Measurements from ENCODE around the gene NTM. TPM values are rescaled to one million over a fixed set of nuclear protein-coding genes. Genes with fewer than 3 reads are reported as not detected.

Gene NTM
- total RNA-seq, 1 experiment from 2014 or later: not detected

GRCh38 chr11:131717616-131718015 is 347.2 kb downstream of the NTM start:
- H3K4me2 ChIP-seq (ENCODE audit: low read length): no peak overlapping the region
- CTCF ChIA-PET: no interaction called here
- no peak overlapping the region for H2AFZ ChIP-seq (ENCODE audit: low read depth, low read length, poor library complexity, severe bottlenecking)
- no TSS peak for BruUV-seq (replicated peaks)
- no peak overlapping the region for H3K9ac ChIP-seq (ENCODE audit: low read length)
- no peaks in the 10 kb centered on the region for H3K27me3 ChIP-seq (ENCODE audit: insufficient read depth, low read length)
- H3K27ac ChIP-seq (ENCODE audit: low read depth, low read length): no peak overlapping the region
- H3K36me3 ChIP-seq (ENCODE audit: control insufficient read depth in 1 of 2, insufficient read depth in 2 of 2, low read length in 2 of 2): no peaks in the 10 kb centered on the region
- DNase-seq (ENCODE audit: low read depth, low spot score) (no peak), ATAC-seq (no peak)
- intact Hi-C loops (cut with micrococcal nuclease): no loop called here
- H3K4me1 ChIP-seq (ENCODE audit: control insufficient read depth in 1 of 2, insufficient read depth in 2 of 2, low read length in 2 of 2): no peaks in the 10 kb centered on the region
- H3K9me3 ChIP-seq (ENCODE audit: control insufficient read depth in 1 of 2, insufficient read depth in 1 of 2, low read depth in 1 of 2, low read length in 2 of 2): peaks cover 0 to 9% of the 10 kb centered on the region in 2 experiments; a peak in 2 of 4 replicates
- H3K79me2 ChIP-seq (ENCODE audit: insufficient read depth, low read length): no peaks in the 10 kb centered on the region
- H3K9me2 ChIP-seq (ENCODE audit: insufficient read depth): no peaks in the 10 kb centered on the region
- POLR2A ChIA-PET: no interaction called here
- no peak for TF ChIP-seq YY1 (IDR thresholded peaks at IDR 0.05; ENCODE audit: extremely low read depth, insufficient replicate concordance, low read depth, low read length)
- no peak for TF ChIP-seq TCF7L2 (IDR thresholded peaks at IDR 0.05; ENCODE audit: borderline replicate concordance, extremely low read depth, insufficient read depth, insufficient read length)
- no peaks in the 10 kb centered on the region for H4K20me1 ChIP-seq (ENCODE audit: insufficient read depth)
- RAD21 ChIA-PET (ENCODE audit: low non-redundant PET in 1 of 2, low total read pairs in 2 of 2, uncharacterized antibody in 2 of 2, unreplicated experiment in 2 of 2): no interaction called here
- no peak overlapping the region for H3K4me3 ChIP-seq (replicated peaks in 1 of 2; ENCODE audit: low read depth in 1 of 2, low read length in 2 of 2)

GRCh38 chr11:131723088-131723487 is 352.7 kb downstream of the NTM start:
- DNase-seq (ENCODE audit: low read depth, low spot score) (no peak), ATAC-seq (no peak)
- H3K4me1 ChIP-seq (ENCODE audit: control insufficient read depth in 1 of 2, insufficient read depth in 2 of 2, low read length in 2 of 2): no peaks in the 10 kb centered on the region
- intact Hi-C loops (cut with micrococcal nuclease): no loop called here
- peaks cover 4 to 8% of the 10 kb centered on the region in 2 experiments; a peak in 2 of 4 replicates for H3K9me3 ChIP-seq (ENCODE audit: control insufficient read depth in 1 of 2, insufficient read depth in 1 of 2, low read depth in 1 of 2, low read length in 2 of 2)
- no peak for TF ChIP-seq EGR1 (IDR thresholded peaks at IDR 0.05; ENCODE audit: low read depth)
- no peak for TF ChIP-seq EZH2 (IDR thresholded peaks at IDR 0.05)
- TF ChIP-seq SRF (IDR thresholded peaks at IDR 0.05; ENCODE audit: low read depth): no peak
- no peak for TF ChIP-seq ZFX (IDR thresholded peaks at IDR 0.05)
- no peak for TF ChIP-seq CEBPB (IDR thresholded peaks at IDR 0.05; ENCODE audit: low read depth)
- no peak overlapping the region for H3K27ac ChIP-seq (ENCODE audit: low read depth, low read length)
- no peak overlapping the region for H3K4me3 ChIP-seq (replicated peaks in 1 of 2; ENCODE audit: low read depth in 1 of 2, low read length in 2 of 2)
- H3K9me2 ChIP-seq (ENCODE audit: insufficient read depth): no peaks in the 10 kb centered on the region
- no TSS peak for BruUV-seq (replicated peaks)
- no peaks in the 10 kb centered on the region for H3K79me2 ChIP-seq (ENCODE audit: insufficient read depth, low read length)
- no peak overlapping the region for H2AFZ ChIP-seq (ENCODE audit: low read depth, low read length, poor library complexity, severe bottlenecking)
- no peak overlapping the region for H3K4me2 ChIP-seq (ENCODE audit: low read length)
- H3K36me3 ChIP-seq (ENCODE audit: control insufficient read depth in 1 of 2, insufficient read depth in 2 of 2, low read length in 2 of 2): no peaks in the 10 kb centered on the region
- H4K20me1 ChIP-seq (ENCODE audit: insufficient read depth): no peaks in the 10 kb centered on the region
- no peak overlapping the region for H3K9ac ChIP-seq (ENCODE audit: low read length)
- ChIA-PET RAD21 (ENCODE audit: low non-redundant PET in 1 of 2, low total read pairs in 2 of 2, uncharacterized antibody in 2 of 2, unreplicated experiment in 2 of 2) (no interaction called here), POLR2A (no interaction called here), CTCF (no interaction called here)
- no peaks in the 10 kb centered on the region for H3K27me3 ChIP-seq (ENCODE audit: insufficient read depth, low read length)

Data from HCT116 (cell line).